ENCODE results near the gene FIS1. TPM values are rescaled to one million over a fixed set of nuclear protein-coding genes. Genes with fewer than 3 reads are reported as not detected.

Gene FIS1
- total and polyA plus RNA-seq, 7 experiments from 2014 or later = 79.8 to 253 (median 108) TPM

DNA sequence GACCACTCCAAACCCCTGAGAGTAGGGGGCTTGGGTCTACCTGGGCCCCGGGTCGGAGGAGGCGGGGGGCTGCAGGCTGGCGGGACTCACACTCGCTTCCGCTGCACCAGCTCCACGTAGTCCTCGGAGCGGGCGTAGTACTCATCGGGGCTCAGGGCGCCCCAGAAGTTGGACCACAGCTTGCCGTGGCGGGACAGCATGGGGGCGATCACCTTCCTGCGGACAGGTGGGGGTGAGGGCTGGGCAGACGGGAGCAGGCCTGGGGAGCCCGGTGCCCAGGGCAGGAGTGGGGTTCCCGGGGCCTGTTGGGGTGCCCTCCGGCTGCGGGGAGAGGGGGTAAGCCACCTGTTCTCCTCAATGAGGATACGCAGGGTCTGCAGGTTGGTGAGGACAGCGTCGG, 33.4 kb downstream of the FIS1 start:
- peaks cover 0 to 19% (median 4%) of the 10 kb centered on the region in 5 donors for H3K36me3 Mint-ChIP-seq
- no peaks in the 10 kb centered on the region for H3K9me3 Mint-ChIP-seq
- no peaks in the 10 kb centered on the region for H3K27me3 Mint-ChIP-seq
- Histone ChIP-seq H3K9me3 (ENCODE audit: control insufficient read depth in 2 of 3, low read length in 3 of 3) (no peaks in the 10 kb centered on the region), H3K27me3 (ENCODE audit: control insufficient read depth in 2 of 2, insufficient read depth in 2 of 2, low read length in 2 of 2) (no peaks in the 10 kb centered on the region), H3K27ac (ENCODE audit: low read depth, low read length) (no peak overlapping the region), H3K4me1 (ENCODE audit: control insufficient read depth in 2 of 2, insufficient read depth in 2 of 2, low read length in 2 of 2) (peaks cover 1 to 2% of the 10 kb centered on the region in 2 donors), H3K4me3 (ENCODE audit: low read length) (no peak overlapping the region), H3K36me3 (ENCODE audit: control insufficient read depth in 2 of 3, insufficient read depth in 3 of 3, low read length in 3 of 3) (peaks cover 0 to 58% (median 0%) of the 10 kb centered on the region in 3 experiments)
- no peak for ATAC-seq
- H3K4me3 Mint-ChIP-seq = no peak overlapping the region
- intact Hi-C loops (cut with micrococcal nuclease) = no loop called here
- CTCF ChIA-PET = no interaction called here
- POLR2A ChIA-PET = interaction anchor here (1.3 kb wide), 1 partner anchor 11 kb away, joined by 4 read pairs; no protein-coding TSS in a partner anchor
- H3K4me1 Mint-ChIP-seq = peaks cover under 1 to 12% (median 5%) of the 10 kb centered on the region in 7 donors
- no peak overlapping the region for H3K27ac Mint-ChIP-seq
- no peak for DNase-seq

DNA sequence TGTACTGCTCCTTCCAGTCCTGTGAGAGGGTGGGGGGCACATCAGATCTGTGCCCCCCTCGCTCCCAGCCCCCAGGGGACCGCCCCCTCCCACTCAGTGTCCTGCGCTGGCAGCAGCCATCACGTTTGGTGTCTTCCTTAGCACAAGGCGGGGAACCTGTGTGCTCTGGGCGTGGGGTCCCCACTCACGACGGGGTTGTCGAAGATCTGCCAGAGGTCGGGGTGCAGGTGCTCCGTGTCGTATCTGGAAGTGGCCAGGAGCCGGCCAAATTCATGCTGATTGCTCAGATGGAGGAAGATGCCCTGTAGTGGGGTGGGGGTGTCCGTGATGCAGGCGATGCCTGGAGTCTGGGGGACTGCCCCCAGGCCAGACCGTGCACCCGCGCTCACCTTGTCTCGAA, 34.7 kb downstream of the FIS1 start:
- Mint-ChIP-seq H3K9me3 (no peaks in the 10 kb centered on the region), H3K4me1 (peaks cover 0 to 3% (median 0%) of the 10 kb centered on the region in 7 donors), H3K27me3 (no peaks in the 10 kb centered on the region), H3K36me3 (peaks cover 0 to 28% (median 4%) of the 10 kb centered on the region in 5 donors), H3K27ac (no peak overlapping the region), H3K4me3 (no peak overlapping the region)
- Histone ChIP-seq H3K27ac (ENCODE audit: low read depth, low read length) (no peak overlapping the region), H3K36me3 (ENCODE audit: control insufficient read depth in 2 of 3, insufficient read depth in 3 of 3, low read length in 3 of 3) (peaks cover 0 to 51% (median 0%) of the 10 kb centered on the region in 3 experiments), H3K27me3 (ENCODE audit: control insufficient read depth in 2 of 2, insufficient read depth in 2 of 2, low read length in 2 of 2) (no peaks in the 10 kb centered on the region), H3K9me3 (ENCODE audit: control insufficient read depth in 2 of 3, low read length in 3 of 3) (no peaks in the 10 kb centered on the region), H3K4me3 (ENCODE audit: low read length) (no peak overlapping the region), H3K4me1 (ENCODE audit: control insufficient read depth in 2 of 2, insufficient read depth in 2 of 2, low read length in 2 of 2) (no peaks in the 10 kb centered on the region)
- intact Hi-C loops (cut with micrococcal nuclease) = no loop called here
- CTCF ChIA-PET = no interaction called here
- POLR2A ChIA-PET = no interaction called here
- ATAC-seq (no peak), DNase-seq (no peak)

DNA sequence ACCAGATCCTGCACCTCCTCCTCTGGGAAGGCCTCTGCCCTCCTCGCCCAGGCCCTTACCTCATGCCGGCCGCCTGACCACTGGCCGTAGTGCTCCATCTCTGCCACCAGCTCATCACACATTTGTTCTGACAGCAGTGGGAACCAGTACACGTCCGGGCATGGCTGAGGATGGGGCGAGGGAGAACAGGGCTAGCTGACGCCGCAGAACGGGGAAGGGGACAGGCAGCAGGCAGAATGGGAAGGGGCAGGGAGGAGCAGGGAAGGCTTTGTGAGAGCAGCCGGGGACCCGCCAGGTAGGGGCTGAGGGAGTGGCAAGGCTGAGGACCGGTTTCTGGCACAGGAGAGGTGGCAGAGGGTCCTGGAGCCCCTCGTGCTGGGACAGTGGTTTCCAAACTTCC, 36.1 kb downstream of the FIS1 start:
- peaks cover 0 to 46% (median 0%) of the 10 kb centered on the region in 3 experiments for H3K36me3 ChIP-seq (ENCODE audit: control insufficient read depth in 2 of 3, insufficient read depth in 3 of 3, low read length in 3 of 3)
- H3K27ac Mint-ChIP-seq = peak overlapping the region in 1 of 9 donors; percentile 2

DNA sequence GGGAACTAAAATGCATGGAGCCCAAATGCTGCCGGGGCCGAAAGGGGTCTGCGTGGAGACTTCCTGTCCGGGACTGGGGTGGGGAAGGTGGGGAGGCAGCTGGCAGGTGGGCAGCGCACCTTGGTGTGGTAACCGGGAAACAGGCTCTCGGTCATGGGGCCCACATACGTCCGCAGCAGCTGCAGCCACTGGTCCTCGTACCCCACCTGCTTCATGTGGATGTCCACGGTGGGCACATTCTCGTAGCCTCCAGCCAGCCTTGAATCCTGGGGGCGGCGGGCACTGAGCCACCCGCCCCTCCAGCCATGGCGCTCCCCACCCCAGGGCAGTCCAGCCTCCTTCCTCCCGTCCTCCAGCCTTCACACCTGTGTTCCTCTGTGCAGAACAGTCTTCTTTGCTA, 37.4 kb downstream of the FIS1 start:
- POLR2A ChIA-PET = no interaction called here
- CTCF ChIA-PET = no interaction called here
- Mint-ChIP-seq H3K36me3 (peaks cover 0 to 24% (median 8%) of the 10 kb centered on the region in 5 donors), H3K4me3 (no peak overlapping the region), H3K9me3 (no peaks in the 10 kb centered on the region), H3K27me3 (peaks cover 6 to 15% (median 11%) of the 10 kb centered on the region in 5 donors), H3K4me1 (peaks cover 0 to 15% (median 10%) of the 10 kb centered on the region in 7 donors), H3K27ac (no peak overlapping the region)
- no peak overlapping the region for H3K4me3 ChIP-seq (ENCODE audit: low read length)
- no peak overlapping the region for H3K27ac ChIP-seq (ENCODE audit: low read depth, low read length)
- H3K27me3 ChIP-seq (ENCODE audit: control insufficient read depth in 2 of 2, insufficient read depth in 2 of 2, low read length in 2 of 2) = no peaks in the 10 kb centered on the region
- no peaks in the 10 kb centered on the region for H3K9me3 ChIP-seq (ENCODE audit: control insufficient read depth in 2 of 3, low read length in 3 of 3)
- DNase-seq = no peak
- H3K4me1 ChIP-seq (ENCODE audit: control insufficient read depth in 2 of 2, insufficient read depth in 2 of 2, low read length in 2 of 2) = peaks cover 0 to 2% of the 10 kb centered on the region in 2 donors
- peaks cover 0 to 43% (median 0%) of the 10 kb centered on the region in 3 experiments for H3K36me3 ChIP-seq (ENCODE audit: control insufficient read depth in 2 of 3, insufficient read depth in 3 of 3, low read length in 3 of 3)
- intact Hi-C loops (cut with micrococcal nuclease) = no loop called here
- no peak for ATAC-seq

More for the DNA sequence above, 36.1 kb downstream of the FIS1 start:
- H3K4me1 ChIP-seq (ENCODE audit: control insufficient read depth in 2 of 2, insufficient read depth in 2 of 2, low read length in 2 of 2) = no peaks in the 10 kb centered on the region
- Mint-ChIP-seq H3K9me3 (no peaks in the 10 kb centered on the region), H3K4me3 (no peak overlapping the region), H3K36me3 (peaks cover 0 to 24% (median 6%) of the 10 kb centered on the region in 5 donors), H3K27me3 (peaks cover 0 to 7% (median 2%) of the 10 kb centered on the region in 5 donors), H3K4me1 (peaks cover 0 to 7% (median 6%) of the 10 kb centered on the region in 7 donors)
- intact Hi-C loops (cut with micrococcal nuclease) = no loop called here
- no peaks in the 10 kb centered on the region for H3K9me3 ChIP-seq (ENCODE audit: control insufficient read depth in 2 of 3, low read length in 3 of 3)
- H3K27ac ChIP-seq (ENCODE audit: low read depth, low read length) = no peak overlapping the region
- POLR2A ChIA-PET = interaction anchor here (0.6 kb wide), 1 partner anchor 9 kb away, joined by 6 read pairs; the partner anchor contains the start of genes PLOD3 and ZNHIT1
- DNase-seq = no peak
- no peak overlapping the region for H3K4me3 ChIP-seq (ENCODE audit: low read length)
- H3K27me3 ChIP-seq (ENCODE audit: control insufficient read depth in 2 of 2, insufficient read depth in 2 of 2, low read length in 2 of 2) = no peaks in the 10 kb centered on the region
- CTCF ChIA-PET = interaction anchor here (0.7 kb wide), 1 partner anchor 16 kb away, joined by 3 read pairs; no protein-coding TSS in a partner anchor
- ATAC-seq = no peak

DNA sequence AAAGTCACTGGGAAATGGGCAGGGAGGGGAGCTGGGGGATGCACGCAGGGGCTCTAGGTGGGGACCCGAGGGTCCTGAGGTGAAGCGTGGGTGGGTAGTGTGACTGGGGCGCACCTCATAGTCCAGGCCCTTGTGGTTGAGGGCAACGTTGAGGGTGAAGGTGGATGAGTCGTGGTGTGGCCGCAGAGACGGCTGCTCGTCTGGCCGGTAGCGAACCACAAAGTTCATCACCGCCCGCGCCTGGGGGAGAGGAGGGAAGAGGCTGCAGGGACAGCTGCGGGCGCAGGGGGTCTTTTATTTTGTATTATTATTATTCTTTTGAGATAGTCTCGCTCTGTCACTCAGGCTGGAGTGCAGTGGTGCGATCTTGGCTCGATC, 38.2 kb downstream of the FIS1 start:
- Histone ChIP-seq H3K36me3 (ENCODE audit: control insufficient read depth in 2 of 3, insufficient read depth in 3 of 3, low read length in 3 of 3) (peaks cover 0 to 35% (median 0%) of the 10 kb centered on the region in 3 experiments), H3K4me1 (ENCODE audit: control insufficient read depth in 2 of 2, insufficient read depth in 2 of 2, low read length in 2 of 2) (peaks cover 0 to 2% of the 10 kb centered on the region in 2 donors), H3K9me3 (ENCODE audit: control insufficient read depth in 2 of 3, low read length in 3 of 3) (no peaks in the 10 kb centered on the region), H3K4me3 (ENCODE audit: low read length) (no peak overlapping the region), H3K27ac (ENCODE audit: low read depth, low read length) (no peak overlapping the region), H3K27me3 (ENCODE audit: control insufficient read depth in 2 of 2, insufficient read depth in 2 of 2, low read length in 2 of 2) (no peaks in the 10 kb centered on the region)
- Mint-ChIP-seq H3K9me3 (no peaks in the 10 kb centered on the region), H3K36me3 (peaks cover 0 to 24% (median 8%) of the 10 kb centered on the region in 5 donors), H3K4me1 (peaks cover 0 to 16% (median 10%) of the 10 kb centered on the region in 7 donors), H3K27ac (peak overlapping the region in 1 of 9 donors; percentile 28), H3K27me3 (peaks cover 7 to 20% (median 12%) of the 10 kb centered on the region in 5 donors), H3K4me3 (no peak overlapping the region)
- DNase-seq = no peak
- ChIA-PET POLR2A (no interaction called here), CTCF (no interaction called here)
- ATAC-seq = no peak
- intact Hi-C loops (cut with micrococcal nuclease) = no loop called here

DNA sequence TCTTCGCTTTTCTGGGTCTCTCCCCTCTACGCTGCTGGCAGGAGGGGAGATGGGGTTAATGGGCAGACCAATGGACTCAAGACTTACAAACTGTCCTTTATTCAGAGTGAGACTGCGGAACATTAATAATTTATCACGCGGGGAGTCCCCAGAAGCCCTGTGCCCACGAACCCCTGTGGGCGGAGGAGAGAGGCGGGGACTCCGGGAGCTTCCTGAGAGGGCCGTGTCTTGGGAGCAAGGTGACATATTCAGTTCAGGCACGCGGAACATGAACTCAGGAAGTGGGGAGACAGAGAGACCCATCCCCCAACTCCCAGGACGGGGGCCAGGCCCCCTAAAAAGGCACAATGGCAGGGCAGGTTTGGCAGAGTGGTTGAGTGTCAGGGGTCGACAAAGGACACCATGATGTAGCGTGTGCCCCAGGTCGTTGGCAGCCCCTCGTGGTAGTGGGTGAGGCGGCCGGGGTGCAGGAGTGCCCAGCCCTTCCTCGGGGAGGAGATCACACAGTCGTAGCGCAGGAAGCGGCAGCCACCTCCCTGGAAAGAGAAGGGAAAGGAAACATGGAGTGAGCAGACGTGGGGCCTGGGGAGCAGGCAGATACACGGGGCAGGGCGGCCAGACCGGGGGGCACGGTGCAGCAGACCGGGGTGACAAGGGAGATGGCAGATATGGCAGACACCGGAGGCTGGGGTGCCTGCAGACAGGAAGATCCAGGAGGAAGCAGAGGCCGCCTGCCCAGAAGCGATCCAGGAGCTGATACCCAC, 38.8 kb downstream of the FIS1 start:
- Histone ChIP-seq H3K4me3 (ENCODE audit: low read length) (no peak overlapping the region), H3K4me1 (ENCODE audit: control insufficient read depth in 2 of 2, insufficient read depth in 2 of 2, low read length in 2 of 2) (peaks cover 0 to 2% of the 10 kb centered on the region in 2 donors), H3K27me3 (ENCODE audit: control insufficient read depth in 2 of 2, insufficient read depth in 2 of 2, low read length in 2 of 2) (no peaks in the 10 kb centered on the region), H3K9me3 (ENCODE audit: control insufficient read depth in 2 of 3, low read length in 3 of 3) (no peaks in the 10 kb centered on the region), H3K27ac (ENCODE audit: low read depth, low read length) (no peak overlapping the region), H3K36me3 (ENCODE audit: control insufficient read depth in 2 of 3, insufficient read depth in 3 of 3, low read length in 3 of 3) (peaks cover 0 to 29% (median 0%) of the 10 kb centered on the region in 3 experiments)
- ATAC-seq (no peak), DNase-seq (no peak)
- H3K36me3 Mint-ChIP-seq = peaks cover 0 to 21% (median 8%) of the 10 kb centered on the region in 5 donors
- no peak overlapping the region for H3K4me3 Mint-ChIP-seq
- intact Hi-C loops (cut with micrococcal nuclease) = no loop called here
- CTCF ChIA-PET = interaction anchor here (0.7 to 3.1 kb wide), 3 partner anchors 11 to 50 kb away, joined by 3 to 14 read pairs (median 3); partner anchors contain the start of genes PLOD3 and ZNHIT1
- peaks cover 0 to 16% (median 11%) of the 10 kb centered on the region in 7 donors for H3K4me1 Mint-ChIP-seq
- H3K27me3 Mint-ChIP-seq = peaks cover 8 to 26% (median 18%) of the 10 kb centered on the region in 5 donors
- no peaks in the 10 kb centered on the region for H3K9me3 Mint-ChIP-seq
- H3K27ac Mint-ChIP-seq = peak overlapping the region in 1 of 9 donors; percentile 28
- POLR2A ChIA-PET = no interaction called here
